Stimulated activated CD4-positive, alpha-beta T cell treated with anti-CD3 and anti-CD28 coated beads, Interleukin-4, amount 100 ng/mL, for 48 hours (primary cell): Measurements from ENCODE around the gene FRAS1.
"Not testable (repeated sequence)": the region's sequence is repeated elsewhere in the genome, so short reads cannot be mapped to it uniquely, and the experiment has no call there.

ENCODE experiments used
- DNase-seq, 2 donors: peaks; one replicate each; pipeline ENCODE4 v3.0.0-alpha.2; 2020; ENCODE audit warnings: low read depth in 2 of 2

The FRAS1 gene

GRCh38 chr4:78058591-78059523, 1.7 kb downstream of the FRAS1 start:
- no peak for DNase-seq

DNA sequence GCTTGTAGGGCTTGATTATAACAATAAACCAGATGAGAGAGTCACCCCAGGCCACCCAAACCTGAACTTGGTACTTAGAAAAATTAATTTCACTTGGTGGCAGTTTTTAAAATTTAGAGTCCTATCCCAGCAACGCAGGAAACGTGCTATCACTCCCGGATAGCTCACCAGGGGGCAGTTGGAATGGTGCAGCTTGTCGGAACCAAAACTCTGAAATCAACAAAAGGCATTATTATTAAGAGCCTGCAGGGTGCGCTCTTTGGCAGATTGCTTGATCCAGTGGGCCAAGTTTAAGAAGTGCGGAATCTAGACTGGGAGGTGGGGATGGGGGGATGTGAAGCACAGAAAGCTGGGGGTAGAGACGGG, 2.4 kb downstream of the FRAS1 start:
- no peak for DNase-seq

- DNase-seq = no peak
Measured at GRCh38 chr4:78059938-78060337, 2.8 kb downstream of the FRAS1 start.

- no peak for DNase-seq
Measured at GRCh38 chr4:78061939-78062570, 4.9 kb downstream of the FRAS1 start.

- DNase-seq = no peak
Measured at GRCh38 chr4:78065508-78066192, 8.5 kb downstream of the FRAS1 start.

DNA sequence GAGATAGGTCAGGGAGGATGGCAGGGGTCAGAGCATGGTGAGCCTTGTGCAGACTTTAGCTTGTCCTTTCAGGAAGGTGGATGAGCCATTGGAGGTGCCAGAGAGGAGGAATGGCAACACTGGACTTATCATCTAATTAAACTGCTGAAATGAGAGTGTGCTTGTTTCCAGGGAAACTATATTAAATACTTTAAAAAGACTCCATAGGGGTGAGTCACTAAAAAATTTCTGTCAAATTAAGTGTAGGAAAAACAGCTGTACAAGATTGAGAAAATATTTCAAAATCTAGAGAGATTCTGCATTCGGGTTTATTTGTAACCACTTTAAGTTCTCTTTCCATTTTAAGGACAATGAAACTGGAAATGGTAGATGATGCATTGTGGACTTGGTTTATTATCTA, 11.4 kb downstream of the FRAS1 start:
- DNase-seq = no peak

- no peak for DNase-seq
Measured at GRCh38 chr4:78069319-78069718, 12.2 kb downstream of the FRAS1 start.

- DNase-seq = no peak
Measured at GRCh38 chr4:78069859-78070258, 12.7 kb downstream of the FRAS1 start.

GRCh38 chr4:78070731-78071282, 13.7 kb downstream of the FRAS1 start:
- no peak for DNase-seq

- DNase-seq = no peak
Measured at GRCh38 chr4:78074759-78075158, 17.6 kb downstream of the FRAS1 start.

- DNase-seq = no peak
Measured at GRCh38 chr4:78075986-78076385, 18.9 kb downstream of the FRAS1 start.

DNA sequence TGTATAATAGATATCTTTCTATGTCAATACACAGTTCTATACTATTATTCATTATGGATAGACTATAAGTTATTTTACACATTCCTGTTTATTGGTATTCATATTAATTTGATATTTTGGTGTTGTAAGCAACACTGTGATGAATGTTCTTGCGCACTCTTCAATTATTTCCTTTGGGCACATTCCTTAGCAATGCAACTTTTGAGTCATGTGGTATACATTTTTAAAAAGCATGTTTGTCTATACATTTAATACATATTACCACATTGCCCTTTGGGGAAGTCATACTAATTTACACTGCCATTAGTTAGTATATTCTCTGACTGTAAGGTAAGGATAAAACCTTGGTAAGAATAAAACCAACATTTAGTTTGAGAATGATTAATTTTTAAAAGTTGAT, 21.0 kb downstream of the FRAS1 start:
- no peak for DNase-seq

DNA sequence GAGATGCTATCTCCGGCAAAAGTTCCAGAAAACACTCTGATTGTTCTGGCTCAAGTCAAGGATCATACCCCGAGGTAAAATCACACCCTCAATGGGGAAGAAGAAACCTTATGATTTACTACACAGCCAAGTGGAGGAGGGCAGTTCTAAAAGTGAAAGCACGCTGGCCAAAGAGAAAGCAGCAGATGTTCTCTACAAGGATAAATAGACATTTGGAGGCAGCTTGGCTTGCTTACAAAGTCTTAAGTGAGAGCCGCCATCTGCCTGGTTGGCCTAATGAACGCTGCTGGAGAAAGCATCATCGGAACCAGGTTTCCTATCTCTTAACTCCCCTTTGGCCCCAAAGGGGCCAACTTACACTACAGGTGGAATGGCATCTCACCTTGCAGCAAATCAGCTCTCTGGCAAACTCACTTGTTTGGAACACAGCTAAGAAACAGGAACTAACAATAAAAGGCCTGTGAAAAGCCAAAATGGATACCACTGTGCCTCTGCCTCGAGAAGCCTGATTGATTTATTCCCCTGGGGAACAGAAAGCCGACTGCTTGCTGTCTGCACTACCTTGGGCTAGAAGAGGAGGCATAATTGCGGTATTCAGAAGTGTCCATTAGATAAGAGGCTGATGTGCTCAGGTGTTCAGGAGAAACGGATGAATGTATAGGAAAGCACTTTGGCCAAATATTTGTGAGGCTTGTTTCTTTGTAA, 22.8 kb downstream of the FRAS1 start:
- no peak for DNase-seq

- DNase-seq = no peak
Measured at GRCh38 chr4:78081541-78081940, 24.4 kb downstream of the FRAS1 start.

GRCh38 chr4:78083035-78083434, 25.9 kb downstream of the FRAS1 start:
- DNase-seq = no peak

- DNase-seq = no peak
Measured at GRCh38 chr4:78091534-78091933, 34.4 kb downstream of the FRAS1 start.

GRCh38 chr4:78092350-78092749, 35.2 kb downstream of the FRAS1 start:
- DNase-seq = not testable (repeated sequence)

- no peak for DNase-seq
Measured at GRCh38 chr4:78092850-78093249, 35.7 kb downstream of the FRAS1 start.

DNA sequence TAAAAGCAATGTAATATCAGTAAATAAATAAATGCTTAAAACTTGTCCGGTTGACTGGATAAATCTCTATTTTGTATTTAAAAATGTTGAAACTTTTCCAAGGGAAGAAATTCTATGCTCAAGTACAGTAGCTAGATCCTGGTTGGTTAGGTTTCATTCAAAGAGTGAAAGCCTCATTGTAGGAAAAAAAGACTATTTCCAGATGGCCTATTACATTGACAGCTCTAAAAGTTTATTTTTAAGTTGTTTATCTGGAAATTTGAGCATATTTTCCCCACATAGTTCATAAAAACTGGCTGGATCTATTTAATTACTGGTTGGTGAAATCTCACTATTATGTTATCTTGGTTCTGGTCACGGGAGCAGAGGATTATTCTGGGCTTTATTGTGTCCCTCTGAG, 38.0 kb downstream of the FRAS1 start:
- DNase-seq = no peak

- DNase-seq = no peak
Measured at GRCh38 chr4:78099058-78099457, 41.9 kb downstream of the FRAS1 start.

GRCh38 chr4:78100060-78100459, 42.9 kb downstream of the FRAS1 start:
- no peak for DNase-seq

DNA sequence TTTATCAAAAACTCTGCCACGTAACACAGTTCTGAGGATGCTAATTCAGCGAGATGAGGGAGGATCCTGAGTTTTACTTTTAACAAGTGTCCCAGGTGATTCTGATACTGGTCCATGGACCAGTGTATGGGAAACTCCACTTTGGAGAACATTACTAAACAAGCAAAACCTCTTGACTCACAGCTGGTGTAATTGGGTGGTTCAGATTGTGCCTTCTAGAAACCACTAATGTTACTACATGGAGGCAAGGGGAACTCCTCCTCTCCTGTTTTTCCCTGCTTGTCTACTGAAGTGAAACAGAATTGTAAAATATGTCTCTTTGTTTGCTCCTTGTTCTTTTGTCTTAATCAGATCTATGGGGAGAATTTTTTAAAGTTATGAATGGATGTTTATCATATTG, 62.6 kb downstream of the FRAS1 start:
- no peak for DNase-seq
